Esophagus muscularis mucosa (tissue), 4 donors: ENCODE results near the gene G0S2. TPM values are rescaled to one million over a fixed set of nuclear protein-coding genes. Genes with fewer than 3 reads are reported as not detected.

Source experiments
- DNase-seq: peaks from one replicate; pipeline ENCODE4 v3.0.0-alpha.2; 2017; ENCODE audit errors: extremely low spot score
- H3K27ac ChIP-seq, 4 donors: fragments of 200-600 bp; sonication (generic); replicated peaks in 1 of 4; 1 replicate in 3 of 4; 2 replicates in 1 of 4; pipeline ENCODE4 v1.5.1; 2016 to 2019; ENCODE audit warnings: mild to moderate bottlenecking in 1 of 4
- H3K27me3 ChIP-seq, 4 donors: fragments of 200-600 bp; sonication (generic); one replicate each; pipeline versions ENCODE4 v1.5.1 to v1.6.0; 2016 to 2019
- H3K36me3 ChIP-seq, 4 donors: fragments of 200-600 bp; sonication (generic); one replicate each; pipeline ENCODE4 v1.5.1; 2016 to 2019
- H3K4me1 ChIP-seq, 4 donors: fragments of 200-600 bp; sonication (generic); one replicate each; pipeline ENCODE4 v1.5.1; 2016 to 2019
- H3K4me3 ChIP-seq, 4 donors: fragments of 200-600 bp; sonication (generic); 1 replicate in 2 of 4; 2 replicates in 2 of 4; pipeline ENCODE4 v1.5.1; 2016 to 2019; ENCODE audit warnings: mild to moderate bottlenecking in 4 of 4, moderate library complexity in 1 of 4
- H3K9me3 ChIP-seq, 4 donors: fragments of 200-600 bp; sonication (generic); 1 replicate in 3 of 4; 2 replicates in 1 of 4; pipeline ENCODE4 v1.5.1; 2016 to 2019
- EP300 ChIP-seq: sonication (generic); formaldehyde crosslinking; IDR thresholded peaks from one replicate; pipeline ENCODE4 v1.6.1; 2017; ENCODE audit warnings: antibody characterized with exemption
- POLR2A ChIP-seq: fragments of 450-650 bp; IDR thresholded peaks from one replicate; pipeline ENCODE4 v1.6.1; 2017; ENCODE audit warnings: antibody characterized with exemption, moderate library complexity, mild to moderate bottlenecking, low read depth
- POLR2AphosphoS5 ChIP-seq, 2 donors: sonication (generic); formaldehyde crosslinking; IDR thresholded peaks; one replicate each; pipeline ENCODE4 v1.6.1; 2017; ENCODE audit warnings: antibody characterized with exemption in 2 of 2
- WGBS: methylation state at CpG from one replicate; pipeline ENCODE4 v1.1.5; 2018; 5-methylcytosine and 5-hydroxymethylcytosine counted together
- intact Hi-C: fragments of 100-400 bp; cut with DNase I; formaldehyde crosslinking; loops from one replicate; pipeline ENCODE4 v1.15.1; 2023
- total RNA-seq, 4 donors: library from RNA; depleted of rRNA; stranded (reverse); fragments of >200 nt; gene quantifications; one replicate each; pipeline versions ENCODE4 v1.1.0 to v1.2.1, GENCODE V29; 2016
- TF ChIP-seq, protein P1 (sequence below), 3 experiments: fragments of 200-600 bp in 2 of 3; fragments of 450-650 bp in 1 of 3; sonication (generic) in 2 of 3; IDR thresholded peaks; one replicate each; pipeline ENCODE4 v1.5.1; 2017 to 2019; ENCODE audit warnings: antibody characterized with exemption in 3 of 3, mild to moderate bottlenecking in 2 of 3, moderate library complexity in 1 of 3

The G0S2 gene
- total RNA-seq, 4 donors from 2014 or later = 4.9 to 28.5 (median 17.4) TPM

DNA sequence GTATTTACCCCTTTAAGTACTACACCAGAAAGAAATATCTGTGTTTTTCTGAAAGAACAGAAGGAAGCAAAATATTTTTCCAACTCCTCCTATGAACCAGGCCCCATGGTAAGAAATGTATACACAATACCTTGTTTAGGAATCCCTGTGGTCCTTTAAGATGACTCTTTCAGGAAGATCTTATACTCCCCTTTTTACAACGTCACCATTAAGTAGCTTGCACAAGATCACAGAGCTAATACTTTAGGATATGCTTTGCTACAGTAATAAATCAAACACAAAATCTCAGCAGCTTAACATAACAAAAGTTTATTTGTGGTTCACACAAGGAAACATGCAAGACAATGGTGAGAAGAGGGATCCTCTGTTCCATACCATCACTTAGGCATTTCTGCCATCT, 14.1 kb upstream of the G0S2 start:
- H3K27me3 ChIP-seq = no peaks in the 10 kb centered on the region
- no peaks in the 10 kb centered on the region for H3K36me3 ChIP-seq
- no peaks in the 10 kb centered on the region for H3K9me3 ChIP-seq
- 83% methylated on average over 1 of the region's 1 CpG for WGBS
- TF ChIP-seq, protein P1, sequence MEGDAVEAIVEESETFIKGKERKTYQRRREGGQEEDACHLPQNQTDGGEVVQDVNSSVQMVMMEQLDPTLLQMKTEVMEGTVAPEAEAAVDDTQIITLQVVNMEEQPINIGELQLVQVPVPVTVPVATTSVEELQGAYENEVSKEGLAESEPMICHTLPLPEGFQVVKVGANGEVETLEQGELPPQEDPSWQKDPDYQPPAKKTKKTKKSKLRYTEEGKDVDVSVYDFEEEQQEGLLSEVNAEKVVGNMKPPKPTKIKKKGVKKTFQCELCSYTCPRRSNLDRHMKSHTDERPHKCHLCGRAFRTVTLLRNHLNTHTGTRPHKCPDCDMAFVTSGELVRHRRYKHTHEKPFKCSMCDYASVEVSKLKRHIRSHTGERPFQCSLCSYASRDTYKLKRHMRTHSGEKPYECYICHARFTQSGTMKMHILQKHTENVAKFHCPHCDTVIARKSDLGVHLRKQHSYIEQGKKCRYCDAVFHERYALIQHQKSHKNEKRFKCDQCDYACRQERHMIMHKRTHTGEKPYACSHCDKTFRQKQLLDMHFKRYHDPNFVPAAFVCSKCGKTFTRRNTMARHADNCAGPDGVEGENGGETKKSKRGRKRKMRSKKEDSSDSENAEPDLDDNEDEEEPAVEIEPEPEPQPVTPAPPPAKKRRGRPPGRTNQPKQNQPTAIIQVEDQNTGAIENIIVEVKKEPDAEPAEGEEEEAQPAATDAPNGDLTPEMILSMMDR (IDR thresholded peaks at IDR 0.05) = no peak
- no peak for TF ChIP-seq POLR2A
- intact Hi-C loops = no loop called here
- no peak overlapping the region for H3K4me3 ChIP-seq
- no peak overlapping the region for H3K27ac ChIP-seq
- no peak for DNase-seq
- peaks cover 0 to 2% (median 0%) of the 10 kb centered on the region in 4 donors for H3K4me1 ChIP-seq

DNA sequence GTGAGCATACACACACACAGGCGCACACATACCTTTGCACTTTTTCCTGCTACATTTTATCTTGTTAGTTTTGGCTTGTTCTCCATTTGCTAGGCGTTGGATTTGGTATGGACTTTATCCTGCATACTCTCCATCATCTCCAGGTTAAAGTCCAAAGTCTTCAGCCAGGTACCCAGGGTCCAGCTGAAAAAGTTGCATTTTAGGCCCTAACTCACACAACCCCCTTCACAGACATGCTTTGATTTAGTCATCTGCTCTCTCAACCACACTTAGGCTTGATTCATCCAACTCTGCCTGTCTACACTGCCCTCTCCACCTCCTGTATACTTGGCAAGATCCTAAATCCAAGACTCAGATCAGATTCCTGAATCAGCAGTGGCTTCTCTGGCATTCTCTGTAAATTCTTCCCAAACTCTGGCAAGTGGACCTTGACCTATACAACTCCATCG, 12.3 kb upstream of the G0S2 start:
- TF ChIP-seq EP300 (no peak), POLR2AphosphoS5 (IDR thresholded peaks at IDR 0.05) (no peak)
- Histone ChIP-seq H3K4me1 (peaks cover 0 to 2% (median 0%) of the 10 kb centered on the region in 4 donors), H3K36me3 (no peaks in the 10 kb centered on the region), H3K4me3 (no peak overlapping the region), H3K9me3 (no peaks in the 10 kb centered on the region), H3K27me3 (no peaks in the 10 kb centered on the region), H3K27ac (no peak overlapping the region)
- intact Hi-C loops = no loop called here
- no peak for DNase-seq
- 93% methylated on average over 3 of the region's 3 CpGs for WGBS

DNA sequence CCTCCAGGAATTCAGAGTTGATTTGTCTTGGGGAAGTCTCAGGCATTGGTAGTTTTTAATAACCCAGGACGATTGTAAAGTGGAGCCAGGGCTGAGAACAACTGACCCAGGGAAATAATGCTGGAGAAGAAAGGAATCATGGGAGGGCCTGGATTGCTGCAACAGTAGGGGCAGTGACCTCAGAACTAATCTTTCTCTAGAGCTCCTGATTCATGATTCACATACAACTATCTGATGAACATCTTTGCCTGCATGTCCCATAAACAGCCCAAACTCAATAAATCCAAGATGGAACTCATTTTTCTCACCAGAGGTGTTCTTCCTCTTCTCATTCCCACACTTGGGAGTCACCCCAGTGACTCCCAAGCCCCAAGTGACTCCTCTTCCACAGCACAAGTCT, 8.1 kb upstream of the G0S2 start:
- no peak overlapping the region for H3K4me3 ChIP-seq
- H3K27me3 ChIP-seq = no peaks in the 10 kb centered on the region
- 100% methylated on average over 1 of the region's 1 CpG for WGBS
- H3K27ac ChIP-seq = no peak overlapping the region
- no peak for DNase-seq
- intact Hi-C loops = no loop called here
- TF ChIP-seq POLR2A = no peak
- TF ChIP-seq EP300 = no peak
- no peak for TF ChIP-seq POLR2AphosphoS5 (IDR thresholded peaks at IDR 0.05)
- TF ChIP-seq, protein P1 (IDR thresholded peaks at IDR 0.05) = no peak
- no peaks in the 10 kb centered on the region for H3K36me3 ChIP-seq
- H3K4me1 ChIP-seq = no peaks in the 10 kb centered on the region
- H3K9me3 ChIP-seq = no peaks in the 10 kb centered on the region

DNA sequence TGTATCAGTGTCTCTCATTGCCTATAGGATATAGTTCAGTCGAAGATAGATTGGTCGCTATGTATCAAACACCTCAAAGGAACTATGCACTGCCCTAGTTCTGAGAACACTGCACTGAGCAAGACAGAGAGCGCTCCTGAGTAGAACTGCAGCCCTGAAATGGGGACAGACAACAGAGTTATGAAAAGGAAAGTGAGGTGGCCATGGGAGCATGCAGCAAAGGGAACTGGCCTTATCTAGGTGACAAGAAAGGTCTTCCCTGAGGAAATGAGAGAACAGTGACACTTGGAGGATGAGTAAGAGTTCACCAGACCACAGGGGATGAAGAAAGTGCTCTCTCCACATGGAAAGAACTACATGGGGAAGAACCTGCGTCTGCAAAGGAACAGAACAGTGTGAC, 7.5 kb upstream of the G0S2 start:
- Histone ChIP-seq H3K4me3 (no peak overlapping the region), H3K4me1 (no peaks in the 10 kb centered on the region), H3K27me3 (no peaks in the 10 kb centered on the region), H3K36me3 (no peaks in the 10 kb centered on the region), H3K9me3 (no peaks in the 10 kb centered on the region), H3K27ac (no peak overlapping the region)
- TF ChIP-seq POLR2A = no peak
- TF ChIP-seq, protein P1 (IDR thresholded peaks at IDR 0.05) = no peak
- TF ChIP-seq EP300 = no peak
- TF ChIP-seq POLR2AphosphoS5 (IDR thresholded peaks at IDR 0.05) = no peak
- intact Hi-C loops = no loop called here
- no peak for DNase-seq
- WGBS = 93% methylated on average over 4 of the region's 4 CpGs

DNA sequence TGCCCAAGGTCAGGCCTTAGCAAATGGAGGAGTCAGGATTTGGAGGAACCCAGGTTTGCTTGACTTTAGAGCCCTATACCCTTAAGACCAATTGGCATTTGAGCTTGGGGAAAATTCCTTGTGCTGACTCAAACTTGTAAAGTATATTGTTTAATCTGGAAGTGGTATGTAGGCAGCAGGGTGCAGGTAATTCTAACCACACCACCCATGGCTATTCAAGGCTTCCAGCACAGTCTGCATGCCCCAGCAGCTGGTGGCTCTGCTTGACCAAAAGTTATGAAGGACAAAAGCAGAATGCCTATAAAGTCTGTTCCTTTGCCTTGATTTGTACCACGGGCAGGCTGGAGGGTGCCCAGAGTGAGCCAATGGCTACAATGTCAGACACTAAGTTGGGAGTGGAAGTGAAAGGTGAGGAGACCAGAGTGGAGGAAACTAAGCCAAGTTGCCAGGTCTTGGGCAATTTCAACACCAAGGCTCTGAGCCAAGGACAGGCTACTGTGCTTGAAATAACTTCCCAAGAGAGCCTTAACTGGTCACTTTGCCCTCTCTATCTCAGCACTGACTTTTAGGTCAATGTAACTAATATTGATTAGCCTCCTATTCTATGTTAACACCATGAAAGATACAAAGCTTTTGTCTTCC, 4.7 kb upstream of the G0S2 start:
- no peaks in the 10 kb centered on the region for H3K9me3 ChIP-seq
- no peaks in the 10 kb centered on the region for H3K27me3 ChIP-seq
- intact Hi-C loops = no loop called here
- TF ChIP-seq POLR2AphosphoS5 (IDR thresholded peaks at IDR 0.05) = no peak
- TF ChIP-seq POLR2A = no peak
- TF ChIP-seq, protein P1 (IDR thresholded peaks at IDR 0.05) = no peak
- no peak for TF ChIP-seq EP300
- H3K4me3 ChIP-seq = no peak overlapping the region
- no peak for DNase-seq
- WGBS = 100% methylated on average over 1 of the region's 1 CpG
- H3K4me1 ChIP-seq = peaks cover 23 to 27% (median 23%) of the 10 kb centered on the region in 4 donors
- no peaks in the 10 kb centered on the region for H3K36me3 ChIP-seq
- no peak overlapping the region for H3K27ac ChIP-seq
